HG03103 (cell line): ENCODE measurements around the gene POGK.
"Not testable (repeated sequence)": the region's sequence is repeated elsewhere in the genome, so short reads cannot be mapped to it uniquely, and the experiment has no call there.

Experiments
- ATAC-seq: cut with Tn5 transposase; IDR thresholded peaks from one replicate; pipeline ENCODE4 v1.9.1; 2021; ENCODE audit warnings: low read depth; ENCODE audit not compliant: unreplicated experiment

POGK gene

GRCh38 chr1:166855558-166855957 lies 16.3 kb downstream of the POGK start:
- no peak for ATAC-seq

DNA sequence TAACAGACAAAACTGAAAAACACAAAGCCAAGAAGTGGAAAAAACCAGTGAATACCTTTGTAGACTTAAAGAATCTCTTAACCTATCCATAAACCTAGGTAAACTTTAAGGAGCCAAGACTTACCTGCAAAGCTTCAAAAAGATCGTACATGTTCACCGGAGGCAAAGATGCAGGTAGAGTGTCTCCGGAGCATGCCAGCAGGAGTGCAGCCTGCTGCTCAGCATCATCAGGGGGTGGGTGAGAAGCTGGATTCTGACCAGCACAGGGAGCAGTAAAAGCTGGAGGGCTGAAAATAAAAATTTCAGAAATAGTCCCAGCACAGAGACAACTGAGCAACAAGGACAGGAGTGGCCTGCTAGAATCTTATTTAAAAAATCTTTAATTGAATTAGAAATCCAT lies 18.7 kb downstream of the POGK start:
- no peak for ATAC-seq

DNA sequence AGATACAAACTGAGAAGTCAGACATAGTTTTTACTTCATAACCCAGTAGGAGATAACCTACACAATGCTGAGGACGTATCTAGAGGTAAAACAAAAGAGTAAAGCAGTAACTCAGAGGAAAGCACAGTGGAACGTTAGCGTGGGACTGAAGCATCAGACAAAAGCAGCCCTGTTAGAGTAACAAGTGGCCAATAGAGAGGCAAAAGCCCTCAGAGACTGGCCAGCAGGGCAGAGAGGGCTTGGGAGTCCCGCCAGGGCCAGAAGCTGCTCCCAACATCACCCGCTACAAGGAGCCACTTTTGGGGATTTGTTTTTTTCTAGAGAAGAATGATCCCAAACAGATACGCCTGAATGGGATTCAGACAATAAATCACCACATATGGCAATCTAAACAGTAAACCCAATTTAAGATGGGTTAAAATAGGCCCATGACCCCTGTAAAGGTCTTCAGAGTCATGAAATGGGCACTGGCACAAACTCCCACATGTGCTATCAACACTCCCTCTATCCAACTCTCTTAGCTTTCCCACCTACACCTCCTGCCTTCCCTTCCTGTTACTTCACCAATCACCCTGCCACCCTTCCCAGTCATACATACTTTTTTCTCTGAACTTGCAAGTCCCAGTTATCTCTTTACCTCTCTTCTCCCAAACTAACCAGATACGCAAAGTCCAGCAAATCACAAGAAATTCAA lies 19.6 kb downstream of the POGK start:
- no peak for ATAC-seq

DNA sequence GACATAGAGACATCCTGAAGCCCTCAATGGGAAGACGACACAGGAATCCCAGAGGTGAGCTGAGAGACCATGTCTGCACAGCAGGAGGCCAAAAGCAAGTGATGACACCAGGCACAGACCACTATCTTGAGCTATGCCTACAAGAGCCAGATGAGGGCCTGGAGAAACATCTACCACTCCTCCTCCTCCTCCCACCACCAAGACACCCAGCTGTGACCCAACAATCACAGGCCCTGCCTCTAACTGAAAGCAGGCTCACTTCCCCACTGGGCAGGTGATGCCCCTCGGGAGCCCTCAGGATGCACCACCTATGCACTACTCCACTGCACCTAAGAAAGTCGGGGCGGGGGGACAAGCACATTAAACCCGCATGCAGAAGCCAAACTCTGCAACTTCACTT lies 20.3 kb downstream of the POGK start:
- no peak for ATAC-seq

- ATAC-seq = no peak
Observed at GRCh38 chr1:166865926-166866325, 26.7 kb downstream of the POGK start.

GRCh38 chr1:166868639-166869038 lies 29.4 kb downstream of the POGK start:
- no peak for ATAC-seq

DNA sequence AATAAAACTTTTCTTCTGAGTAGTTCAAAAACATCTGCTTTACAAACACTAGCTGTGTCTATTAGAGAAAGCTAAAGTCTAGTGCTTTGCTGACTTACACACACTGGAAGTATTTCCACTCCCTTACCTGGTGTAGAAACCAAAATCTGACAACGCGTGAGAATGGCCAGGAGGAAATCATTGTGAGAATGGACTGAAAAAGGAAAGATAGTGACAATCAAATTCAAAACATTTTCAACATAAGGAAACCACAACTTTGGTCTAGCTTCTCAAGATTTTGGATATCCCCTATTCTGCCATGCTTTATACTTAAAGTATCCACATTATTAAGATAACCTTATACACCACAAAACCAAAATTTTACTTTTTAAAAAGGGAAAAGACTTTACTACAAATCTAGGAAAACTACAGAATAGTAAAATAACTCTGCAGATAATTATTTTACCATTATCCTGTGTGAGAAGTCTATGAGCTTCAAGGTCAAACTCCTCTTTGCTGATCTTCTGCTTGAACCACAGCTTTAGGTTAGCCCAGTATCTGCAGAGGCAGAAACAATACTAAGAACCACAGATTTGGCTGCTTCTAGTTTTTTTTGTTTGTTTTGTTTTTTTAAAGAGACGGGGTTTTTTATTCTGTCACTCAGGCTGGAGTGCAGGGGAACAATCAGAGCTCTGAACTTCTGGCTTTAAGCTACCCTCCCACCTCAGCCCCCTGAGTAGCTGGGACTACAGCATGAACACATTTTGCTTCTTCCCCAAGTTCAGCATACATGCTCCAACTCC lies 30.2 kb downstream of the POGK start:
- no peak for ATAC-seq

DNA sequence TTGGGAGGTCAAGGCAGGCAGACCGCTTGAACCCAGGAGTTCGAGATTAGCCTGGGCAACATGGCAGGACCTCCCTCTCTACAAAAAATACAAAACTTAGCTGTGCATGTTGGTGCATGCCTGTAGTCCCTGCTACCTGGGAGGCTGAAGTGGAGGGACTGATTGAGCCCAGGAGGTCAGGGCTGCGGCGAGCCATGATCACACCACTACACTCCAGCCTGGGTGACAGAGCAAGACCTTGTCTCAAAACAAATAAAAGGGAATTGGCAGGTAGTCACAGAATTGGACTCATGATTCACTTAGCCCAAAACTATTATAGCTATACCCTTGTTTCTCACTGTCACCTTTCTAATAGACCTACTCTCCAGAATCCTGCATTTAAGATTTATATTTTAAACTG lies 31.3 kb downstream of the POGK start:
- no peak for ATAC-seq

DNA sequence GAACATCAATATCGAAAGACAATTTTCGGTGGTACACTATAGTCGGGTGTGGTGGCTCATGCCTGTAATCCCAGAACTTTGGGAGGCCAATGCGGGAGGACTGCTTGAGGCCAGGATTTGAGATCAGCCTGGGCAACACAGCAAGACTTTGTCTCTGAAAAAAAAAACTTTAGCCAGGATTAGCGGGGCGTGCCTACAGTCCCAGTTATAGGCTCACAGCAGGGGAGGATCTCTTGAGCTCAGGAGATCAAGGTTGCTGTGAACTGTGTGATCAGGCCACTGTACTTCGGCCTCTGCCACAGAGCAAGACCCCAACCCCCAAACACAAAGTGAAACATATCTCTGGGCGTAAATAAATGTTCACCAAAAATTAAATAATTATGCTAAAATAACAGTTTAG lies 35.2 kb downstream of the POGK start:
- no peak for ATAC-seq

- ATAC-seq = no peak
Observed at GRCh38 chr1:166875302-166875733, 36.0 kb downstream of the POGK start.

DNA sequence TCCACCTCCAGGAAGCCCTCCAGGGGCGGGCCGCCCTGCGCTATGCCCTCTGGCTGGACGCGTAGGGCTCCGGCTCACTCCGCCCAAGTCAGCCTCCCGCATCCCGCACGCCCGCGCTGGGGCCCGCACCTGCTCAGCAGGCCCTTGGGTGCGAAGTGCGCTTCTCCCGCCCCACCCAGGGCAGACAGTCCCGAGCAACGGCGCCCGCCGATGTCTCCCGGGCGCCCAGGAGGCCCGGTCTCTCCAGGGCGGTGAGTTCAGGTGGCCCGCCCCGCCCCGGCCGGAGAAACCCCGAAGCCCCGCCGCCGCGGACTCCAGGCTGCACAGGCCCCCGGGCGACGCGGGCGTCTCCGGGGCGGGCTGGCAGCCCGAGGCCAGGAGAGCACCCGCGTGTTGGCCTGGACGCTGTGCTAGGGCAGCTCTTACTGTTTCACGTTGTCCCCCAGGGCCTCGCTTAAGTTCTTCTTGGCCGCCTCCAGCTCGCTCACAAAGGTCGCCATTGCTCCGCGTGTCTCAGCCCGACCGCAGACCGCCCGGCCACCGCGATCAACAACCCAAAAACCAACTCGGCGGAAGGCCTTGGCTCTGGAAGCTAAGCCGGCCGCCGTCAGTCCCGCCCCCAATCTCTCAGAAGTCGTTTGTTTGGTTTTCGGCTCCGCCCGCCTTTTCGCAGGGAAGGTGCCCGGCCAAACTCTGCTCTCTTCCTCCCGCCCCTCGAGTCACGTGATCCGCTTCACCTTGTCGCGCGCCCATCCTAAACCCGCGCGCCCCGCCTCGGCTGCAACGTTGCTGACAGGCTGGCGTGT lies 36.7 kb downstream of the POGK start, which contains the start of gene TADA1:
Gene TADA1 (minus strand): TSS at position 531 of the 806 bp plus-strand sequence. CDS start 31 bp downstream, at position 500.
- peak; percentile 84 for ATAC-seq

DNA sequence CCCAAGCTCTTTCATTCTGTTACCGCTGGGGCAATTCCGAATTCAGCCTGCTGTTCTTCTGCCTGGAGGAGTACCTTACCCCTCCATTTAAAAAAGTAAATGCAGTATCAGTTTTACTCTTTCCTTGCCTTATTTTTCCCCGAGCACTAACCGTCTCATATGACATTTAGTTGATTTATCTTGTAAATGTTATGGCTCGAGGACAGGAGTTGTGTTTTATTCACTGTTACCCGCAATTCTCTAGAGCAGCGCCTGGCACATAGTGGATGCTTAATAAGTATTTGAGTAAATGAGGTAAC lies 37.2 kb downstream of the POGK start:
- peak; percentile 2 for ATAC-seq

DNA sequence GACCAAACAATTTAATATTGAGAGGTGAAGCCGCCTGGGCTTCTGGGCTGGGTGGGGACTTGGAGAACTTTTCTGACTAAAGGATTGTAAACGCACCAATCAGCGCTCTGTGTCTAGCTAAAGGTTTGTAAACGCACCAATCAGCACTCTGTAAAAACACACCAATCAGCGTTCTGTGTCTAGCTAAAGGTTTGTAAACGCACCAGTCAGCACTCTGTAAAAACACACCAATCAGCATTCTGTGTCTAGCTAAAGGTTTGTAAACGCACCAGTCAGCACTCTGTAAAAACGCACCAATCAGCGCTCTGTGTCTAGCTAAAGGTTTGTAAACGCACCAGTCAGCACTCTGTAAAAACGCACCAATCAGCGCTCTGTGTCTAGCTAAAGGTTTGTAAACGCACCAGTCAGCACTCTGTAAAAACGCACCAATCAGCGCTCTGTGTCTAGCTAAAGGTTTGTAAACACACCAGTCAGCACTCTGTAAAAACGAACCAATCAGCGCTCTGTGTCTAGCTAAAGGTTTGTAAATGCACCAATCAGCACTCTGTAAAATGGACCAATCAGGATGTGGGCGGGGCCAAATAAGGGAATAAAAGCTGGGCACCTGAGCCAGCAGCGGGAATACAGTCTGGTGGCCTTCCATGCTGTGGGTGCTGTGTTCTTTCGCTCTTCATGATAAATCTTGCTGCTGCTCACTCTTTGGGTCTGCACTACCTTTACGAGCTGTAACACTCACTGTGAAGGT lies 39.1 kb downstream of the POGK start:
- not testable (repeated sequence) for ATAC-seq

GRCh38 chr1:166882893-166883292 lies 43.6 kb downstream of the POGK start:
- ATAC-seq = no peak

GRCh38 chr1:166884040-166884642 lies 44.9 kb downstream of the POGK start:
- peak; percentile 60 for ATAC-seq

- ATAC-seq = no peak
Observed at GRCh38 chr1:166884971-166885370, 45.7 kb downstream of the POGK start.

DNA sequence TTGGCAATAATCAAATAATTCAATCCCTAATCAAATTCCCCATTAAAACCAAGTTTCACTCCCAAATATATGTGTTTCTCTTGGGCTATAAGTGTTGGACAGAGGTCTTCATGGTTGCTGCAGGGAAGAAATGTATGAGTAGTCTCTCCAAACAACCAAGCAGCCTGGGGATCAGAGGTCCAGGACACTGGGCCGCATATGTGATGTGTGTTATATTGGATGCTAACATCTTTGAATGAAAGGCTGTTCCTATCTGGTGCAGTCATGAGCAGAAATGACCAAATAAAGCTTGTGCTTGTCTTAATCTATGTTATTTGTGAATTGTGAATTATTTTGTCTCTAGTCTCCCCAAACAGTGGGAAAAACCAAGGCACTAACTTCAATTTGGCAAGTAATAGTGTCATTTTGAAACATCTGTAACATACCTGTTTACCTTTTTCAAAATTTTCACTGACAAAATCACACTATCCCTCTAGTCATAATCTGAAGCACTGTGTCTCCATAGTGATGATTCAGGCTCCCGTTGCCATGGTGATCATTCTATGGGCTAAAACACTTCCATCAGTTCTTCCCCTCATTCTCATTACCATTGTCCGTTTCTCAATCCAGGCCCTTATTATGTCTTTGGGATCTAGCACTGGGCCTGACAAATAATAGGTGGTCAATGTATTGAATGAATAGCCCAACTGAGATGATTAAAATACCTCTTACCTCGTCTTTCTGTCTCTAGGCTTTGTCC lies 49.3 kb downstream of the POGK start:
- ATAC-seq = no peak

GRCh38 chr1:166889776-166890175 lies 50.5 kb downstream of the POGK start:
- ATAC-seq = no peak

DNA sequence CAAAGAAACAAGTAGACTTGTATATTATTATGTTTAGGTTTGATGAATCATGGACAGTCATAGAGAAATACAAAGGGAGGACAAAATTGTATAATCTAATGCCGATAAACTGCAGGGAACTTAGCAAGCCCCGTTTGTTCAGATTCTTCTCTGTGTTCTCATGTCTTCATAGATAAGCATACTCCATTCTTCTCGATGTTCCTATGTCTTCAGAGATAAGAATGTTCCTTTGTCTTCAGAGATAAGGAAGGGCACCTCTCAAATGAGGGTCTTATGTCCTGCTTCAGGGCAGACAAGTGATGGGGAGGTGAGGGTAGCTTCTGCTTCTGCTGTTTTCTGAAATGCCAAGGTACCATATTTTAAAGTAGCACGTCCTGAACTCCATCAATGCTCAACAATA lies 56.5 kb downstream of the POGK start:
- no peak for ATAC-seq

GRCh38 chr1:166899769-166900168 lies 60.5 kb downstream of the POGK start:
- ATAC-seq = no peak
